B cell (primary cell): ENCODE results near the gene DRC1.

Experiments
- EZH2 ChIP-seq: IDR thresholded peaks from 2 replicates; pipeline ENCODE4 v1.6.1; 2012; ENCODE audit warnings: borderline replicate concordance, low read depth, mild to moderate bottlenecking, moderate library complexity, low read length; ENCODE audit not compliant: insufficient read depth, poor library complexity, severe bottlenecking
- TF ChIP-seq, protein P1 (sequence below): fragments of 200-600 bp; IDR thresholded peaks from one replicate; pipeline ENCODE4 v1.8.0; 2022; ENCODE audit warnings: antibody characterized with exemption, mild to moderate bottlenecking

- TF ChIP-seq, protein P1, sequence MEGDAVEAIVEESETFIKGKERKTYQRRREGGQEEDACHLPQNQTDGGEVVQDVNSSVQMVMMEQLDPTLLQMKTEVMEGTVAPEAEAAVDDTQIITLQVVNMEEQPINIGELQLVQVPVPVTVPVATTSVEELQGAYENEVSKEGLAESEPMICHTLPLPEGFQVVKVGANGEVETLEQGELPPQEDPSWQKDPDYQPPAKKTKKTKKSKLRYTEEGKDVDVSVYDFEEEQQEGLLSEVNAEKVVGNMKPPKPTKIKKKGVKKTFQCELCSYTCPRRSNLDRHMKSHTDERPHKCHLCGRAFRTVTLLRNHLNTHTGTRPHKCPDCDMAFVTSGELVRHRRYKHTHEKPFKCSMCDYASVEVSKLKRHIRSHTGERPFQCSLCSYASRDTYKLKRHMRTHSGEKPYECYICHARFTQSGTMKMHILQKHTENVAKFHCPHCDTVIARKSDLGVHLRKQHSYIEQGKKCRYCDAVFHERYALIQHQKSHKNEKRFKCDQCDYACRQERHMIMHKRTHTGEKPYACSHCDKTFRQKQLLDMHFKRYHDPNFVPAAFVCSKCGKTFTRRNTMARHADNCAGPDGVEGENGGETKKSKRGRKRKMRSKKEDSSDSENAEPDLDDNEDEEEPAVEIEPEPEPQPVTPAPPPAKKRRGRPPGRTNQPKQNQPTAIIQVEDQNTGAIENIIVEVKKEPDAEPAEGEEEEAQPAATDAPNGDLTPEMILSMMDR: no peak
- TF ChIP-seq EZH2: no peak
Measured at GRCh38 chr2:26394694-26395093, 7.0 kb upstream of the DRC1 start.
